DND-41 (cell line): ENCODE results near the gene HLCS.

Experiments
- ATAC-seq: fragments of 200-7000 bp; cut with Tn5 transposase; 3 replicates; pipeline ENCODE4 v1.9.1; 2021; ENCODE audit warnings: low read depth; ENCODE audit not compliant: insufficient read depth
- DNase-seq: peaks from one replicate; pipeline ENCODE4 v3.0.0-alpha.2; 2020
- H2AFZ ChIP-seq: 2 replicates; pipeline ENCODE4 v1.6.0; 2012; ENCODE audit warnings: low read depth, low read length
- H3K27ac ChIP-seq: 2 replicates; pipeline ENCODE4 v1.5.1; 2012; ENCODE audit warnings: low read length, inconsistent platforms
- H3K27me3 ChIP-seq: fragments of 200-600 bp; sonication (generic); 2 replicates; pipeline ENCODE4 v1.6.0; 2012; ENCODE audit warnings: low read length, mild to moderate bottlenecking, inconsistent platforms; ENCODE audit not compliant: insufficient read depth, poor library complexity
- H3K36me3 ChIP-seq: 2 replicates; pipeline ENCODE4 v1.5.1; 2012; ENCODE audit warnings: low read length, inconsistent platforms; ENCODE audit not compliant: insufficient read depth
- H3K4me1 ChIP-seq: 2 replicates; pipeline ENCODE4 v1.5.1; 2012; ENCODE audit warnings: mild to moderate bottlenecking, low read length; ENCODE audit not compliant: insufficient read depth
- H3K4me2 ChIP-seq: 2 replicates; pipeline ENCODE4 v1.6.0; 2012; ENCODE audit warnings: mild to moderate bottlenecking, moderate library complexity, low read length, inconsistent platforms; ENCODE audit not compliant: insufficient read depth
- H3K4me3 ChIP-seq, 2 experiments: fragments of 200-600 bp in 1 of 2; shearing (Covaris generic) in 1 of 2; 2 replicates each; pipeline ENCODE4 v1.5.1; 2012 to 2016; ENCODE audit warnings: inconsistent platforms in 2 of 2, low read length in 2 of 2, mild to moderate bottlenecking in 2 of 2, low read depth in 1 of 2, moderate library complexity in 1 of 2
- H3K79me2 ChIP-seq: 2 replicates; pipeline ENCODE4 v1.6.0; 2012; ENCODE audit warnings: low read length, inconsistent platforms; ENCODE audit not compliant: insufficient read depth
- H3K9ac ChIP-seq: 2 replicates; pipeline ENCODE4 v1.6.0; 2012; ENCODE audit warnings: low read depth, mild to moderate bottlenecking, inconsistent platforms, low read length, moderate library complexity
- H3K9me3 ChIP-seq: 2 replicates; pipeline ENCODE4 v1.5.1; 2012; ENCODE audit warnings: low read length, moderate library complexity, mild to moderate bottlenecking, inconsistent platforms; ENCODE audit not compliant: insufficient read depth, severe bottlenecking
- H4K20me1 ChIP-seq: 2 replicates; pipeline ENCODE4 v1.6.0; 2012; ENCODE audit warnings: low read length; ENCODE audit not compliant: insufficient read depth
- EZH2 ChIP-seq: IDR thresholded peaks from 3 replicates; pipeline ENCODE4 v1.6.1; 2012; ENCODE audit warnings: borderline replicate concordance, low read depth, mild to moderate bottlenecking, moderate library complexity, low read length, inconsistent platforms; ENCODE audit not compliant: severe bottlenecking
- TF ChIP-seq, protein P1 (sequence below): IDR thresholded peaks from 2 replicates; pipeline ENCODE4 v1.5.1; 2012; ENCODE audit warnings: borderline replicate concordance, low read length, moderate library complexity, mild to moderate bottlenecking; ENCODE audit not compliant: poor library complexity, severe bottlenecking; ENCODE audit errors: extremely low read depth

Gene HLCS

DNA sequence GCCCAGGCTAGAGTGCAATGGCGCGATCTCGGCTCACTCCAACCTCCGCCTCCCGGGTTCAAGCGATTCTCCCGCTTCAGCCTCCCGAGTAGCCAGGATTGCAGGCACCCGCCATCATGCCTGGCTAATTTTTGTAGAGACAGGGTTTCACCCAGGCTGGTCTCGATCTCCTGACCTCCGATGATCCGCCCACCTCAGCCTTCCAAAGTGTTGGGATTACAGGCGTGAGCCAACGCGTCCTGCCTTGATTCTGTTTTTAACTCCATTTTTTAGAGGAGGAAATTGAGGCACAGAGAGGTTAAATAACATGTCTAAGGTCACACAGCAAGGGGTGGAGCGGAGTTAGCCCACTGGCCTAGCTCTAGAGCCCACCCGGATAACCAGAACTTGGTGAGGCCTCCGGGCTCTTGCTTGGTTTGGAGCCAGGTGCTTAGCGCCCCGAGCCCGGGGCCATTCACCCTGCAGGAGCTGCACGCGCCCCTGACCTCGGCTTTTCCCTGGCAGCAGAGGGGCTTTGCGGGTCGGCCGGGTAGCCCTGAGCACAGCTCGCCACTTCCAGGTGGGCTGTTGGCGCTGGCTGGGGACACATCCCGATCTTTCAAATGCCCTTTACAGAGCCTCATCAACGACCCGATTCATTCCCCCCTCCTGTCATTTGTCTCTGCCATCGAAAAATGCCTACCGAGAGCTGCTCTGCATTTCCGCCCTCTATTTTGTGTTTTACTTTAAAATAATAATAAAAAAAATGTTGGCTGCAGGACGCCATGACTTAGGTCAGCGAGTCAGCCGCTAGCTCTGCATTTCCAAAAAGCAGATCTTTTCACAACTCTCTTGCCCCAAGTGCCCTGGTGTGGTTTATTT, 256.4 kb downstream of the HLCS start:
- H3K4me3 ChIP-seq = no peak overlapping the region
- no peak overlapping the region for H3K9ac ChIP-seq
- TF ChIP-seq, protein P1, sequence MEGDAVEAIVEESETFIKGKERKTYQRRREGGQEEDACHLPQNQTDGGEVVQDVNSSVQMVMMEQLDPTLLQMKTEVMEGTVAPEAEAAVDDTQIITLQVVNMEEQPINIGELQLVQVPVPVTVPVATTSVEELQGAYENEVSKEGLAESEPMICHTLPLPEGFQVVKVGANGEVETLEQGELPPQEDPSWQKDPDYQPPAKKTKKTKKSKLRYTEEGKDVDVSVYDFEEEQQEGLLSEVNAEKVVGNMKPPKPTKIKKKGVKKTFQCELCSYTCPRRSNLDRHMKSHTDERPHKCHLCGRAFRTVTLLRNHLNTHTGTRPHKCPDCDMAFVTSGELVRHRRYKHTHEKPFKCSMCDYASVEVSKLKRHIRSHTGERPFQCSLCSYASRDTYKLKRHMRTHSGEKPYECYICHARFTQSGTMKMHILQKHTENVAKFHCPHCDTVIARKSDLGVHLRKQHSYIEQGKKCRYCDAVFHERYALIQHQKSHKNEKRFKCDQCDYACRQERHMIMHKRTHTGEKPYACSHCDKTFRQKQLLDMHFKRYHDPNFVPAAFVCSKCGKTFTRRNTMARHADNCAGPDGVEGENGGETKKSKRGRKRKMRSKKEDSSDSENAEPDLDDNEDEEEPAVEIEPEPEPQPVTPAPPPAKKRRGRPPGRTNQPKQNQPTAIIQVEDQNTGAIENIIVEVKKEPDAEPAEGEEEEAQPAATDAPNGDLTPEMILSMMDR = no peak
- no peak for TF ChIP-seq EZH2
- no peak overlapping the region for H2AFZ ChIP-seq
- no peak overlapping the region for H3K27ac ChIP-seq
- no peaks in the 10 kb centered on the region for H3K9me3 ChIP-seq
- ATAC-seq (no peak), DNase-seq (no peak)
- H3K27me3 ChIP-seq = no peaks in the 10 kb centered on the region
- no peak overlapping the region for H3K4me2 ChIP-seq
- H3K79me2 ChIP-seq = peaks cover 4% of the 10 kb centered on the region; the same call in 1 of the 2 replicates
- H4K20me1 ChIP-seq = no peaks in the 10 kb centered on the region
- H3K36me3 ChIP-seq = no peaks in the 10 kb centered on the region
- peaks cover 9% of the 10 kb centered on the region for H3K4me1 ChIP-seq

DNA sequence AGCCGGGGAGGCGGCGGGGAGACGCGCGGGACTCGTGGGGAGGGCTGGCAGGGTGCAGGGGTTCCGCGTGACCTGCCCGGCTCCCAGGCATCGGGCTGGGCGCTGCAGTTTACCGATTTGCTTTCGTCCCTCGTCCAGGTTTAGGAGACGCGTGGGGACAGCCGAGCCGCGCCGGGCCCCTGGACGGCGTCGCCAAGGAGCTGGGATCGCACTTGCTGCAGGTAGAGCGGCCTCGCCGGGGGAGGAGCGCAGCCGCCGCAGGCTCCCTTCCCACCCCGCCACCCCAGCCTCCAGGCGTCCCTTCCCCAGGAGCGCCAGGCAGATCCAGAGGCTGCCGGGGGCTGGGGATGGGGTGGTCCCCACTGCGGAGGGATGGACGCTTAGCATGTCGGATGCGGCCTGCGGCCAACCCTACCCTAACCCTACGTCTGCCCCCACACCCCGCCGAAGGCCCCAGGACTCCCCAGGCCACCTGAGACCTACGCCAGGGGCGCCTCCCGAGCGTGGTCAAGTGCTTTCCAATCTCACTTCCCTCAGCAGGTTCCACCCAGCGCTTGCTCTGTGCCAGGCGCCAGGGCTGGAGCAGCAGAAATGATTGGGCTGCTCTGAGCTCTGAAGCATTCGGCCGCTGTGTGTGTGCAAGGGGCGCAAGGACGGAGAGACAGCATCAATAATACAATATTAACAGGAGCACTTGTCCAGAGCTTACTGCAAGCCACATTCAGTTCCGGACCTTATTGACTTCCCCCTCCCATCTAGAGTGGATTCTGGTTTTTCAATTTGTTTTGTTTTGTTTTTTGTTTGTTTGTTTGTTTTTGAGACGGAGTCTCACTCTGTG, 257.2 kb downstream of the HLCS start:
- Histone ChIP-seq H4K20me1 (no peaks in the 10 kb centered on the region), H3K4me1 (peaks cover 9% of the 10 kb centered on the region), H2AFZ (no peak overlapping the region), H3K4me3 (no peak overlapping the region), H3K9ac (no peak overlapping the region), H3K36me3 (no peaks in the 10 kb centered on the region), H3K27me3 (no peaks in the 10 kb centered on the region), H3K9me3 (no peaks in the 10 kb centered on the region), H3K27ac (no peak overlapping the region), H3K4me2 (no peak overlapping the region), H3K79me2 (peaks cover 4% of the 10 kb centered on the region; the same call in 1 of the 2 replicates)
- ATAC-seq (no peak), DNase-seq (no peak)
- TF ChIP-seq, protein P1 = no peak
- no peak for TF ChIP-seq EZH2

DNA sequence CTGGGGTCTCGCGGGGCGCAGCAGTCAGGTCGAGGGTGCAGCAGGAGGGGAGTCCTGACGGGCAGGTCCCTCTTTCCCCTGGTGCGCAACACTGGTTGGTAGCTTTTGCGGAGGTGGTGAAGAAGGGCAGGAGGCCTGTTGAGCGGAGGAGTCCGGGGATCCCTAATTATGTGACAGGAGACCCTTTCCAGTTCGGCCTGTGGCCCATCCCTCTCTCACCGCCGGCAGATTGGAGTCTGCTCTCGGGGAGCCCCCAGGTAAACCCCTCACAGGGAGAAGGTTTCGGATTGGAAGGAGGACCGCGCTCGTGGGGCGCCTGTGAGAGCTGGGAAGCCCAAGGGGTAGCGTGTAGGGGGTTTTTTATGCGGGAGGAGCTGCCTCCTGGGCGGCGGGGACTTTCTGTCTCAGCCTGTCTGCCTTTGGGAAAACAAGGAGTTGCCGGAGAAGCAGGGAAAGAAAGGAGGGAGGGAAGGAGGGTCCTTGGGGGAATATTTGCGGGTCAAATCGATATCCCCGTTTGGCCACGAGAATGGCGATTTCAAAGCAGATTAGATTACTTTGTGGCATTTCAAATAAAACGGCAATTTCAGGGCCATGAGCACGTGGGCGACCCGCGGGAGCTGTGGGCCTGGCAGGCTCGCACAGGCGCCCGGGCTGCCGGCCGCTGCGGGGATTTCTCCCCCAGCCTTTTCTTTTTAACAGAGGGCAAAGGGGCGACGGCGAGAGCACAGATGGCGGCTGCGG, 258.0 kb downstream of the HLCS start:
- Histone ChIP-seq H3K27me3 (no peaks in the 10 kb centered on the region), H3K9me3 (no peaks in the 10 kb centered on the region), H3K9ac (no peak overlapping the region), H4K20me1 (no peaks in the 10 kb centered on the region), H3K4me2 (no peak overlapping the region), H3K27ac (no peak overlapping the region), H2AFZ (no peak overlapping the region), H3K79me2 (peaks cover 9% of the 10 kb centered on the region; the same call in 1 of the 2 replicates), H3K4me3 (no peak overlapping the region), H3K36me3 (no peaks in the 10 kb centered on the region), H3K4me1 (peaks cover 9% of the 10 kb centered on the region)
- ATAC-seq = no peak
- no peak for DNase-seq
- TF ChIP-seq EZH2 = no peak
- TF ChIP-seq, protein P1 = no peak
